DOHH2 (cell line): ENCODE measurements around the gene NEK7.

Experiments
- H3F3A ChIP-seq: fragments of 200-600 bp; sonication (generic), shearing (Covaris generic); 2 replicates; pipeline ENCODE4 v1.6.0; 2016; ENCODE audit warnings: antibody characterized with exemption, mild to moderate bottlenecking; ENCODE audit not compliant: control insufficient read depth, insufficient read depth
- H3K27ac ChIP-seq: fragments of 200-600 bp; sonication (generic); 2 replicates; pipeline ENCODE4 v1.5.1; 2014; ENCODE audit warnings: low read depth, mild to moderate bottlenecking, low read length, moderate library complexity
- H3K27me3 ChIP-seq: fragments of 200-600 bp; sonication (generic); 2 replicates; pipeline ENCODE4 v1.6.1; 2014; ENCODE audit warnings: mild to moderate bottlenecking, low read length, mixed read lengths; ENCODE audit not compliant: control insufficient read depth
- H3K36me3 ChIP-seq: fragments of 200-600 bp; sonication (generic); 2 replicates; pipeline ENCODE4 v1.6.1; 2014; ENCODE audit warnings: mild to moderate bottlenecking, low read length, moderate library complexity, mixed read lengths; ENCODE audit not compliant: control insufficient read depth
- H3K4me1 ChIP-seq: fragments of 200-600 bp; sonication (generic); 2 replicates; pipeline ENCODE4 v1.6.1; 2014; ENCODE audit warnings: mild to moderate bottlenecking, low read length, mixed read lengths; ENCODE audit not compliant: control insufficient read depth
- H3K4me2 ChIP-seq: fragments of 200-600 bp; sonication (generic); 2 replicates; pipeline ENCODE4 v1.6.0; 2014; ENCODE audit warnings: mild to moderate bottlenecking, low read length, moderate library complexity
- H3K4me3 ChIP-seq: fragments of 200-600 bp; sonication (generic); 2 replicates; pipeline ENCODE4 v1.5.1; 2014; ENCODE audit warnings: mild to moderate bottlenecking, low read length, mixed read lengths
- H3K79me2 ChIP-seq: fragments of 200-600 bp; sonication (generic); 2 replicates; pipeline ENCODE4 v1.6.1; 2014; ENCODE audit warnings: mild to moderate bottlenecking, low read length, mixed read lengths; ENCODE audit not compliant: control insufficient read depth
- H3K9me2 ChIP-seq: fragments of 200-600 bp; sonication (generic); replicated peaks from 2 replicates; pipeline ENCODE4 v1.6.1; 2014; ENCODE audit warnings: mild to moderate bottlenecking, low read length, mixed read lengths; ENCODE audit not compliant: control insufficient read depth
- H3K9me3 ChIP-seq: fragments of 200-600 bp; sonication (generic); 2 replicates; pipeline ENCODE4 v1.6.1; 2014; ENCODE audit warnings: antibody characterized with exemption, low read length, mixed read lengths; ENCODE audit not compliant: control insufficient read depth, insufficient read depth
- H4K20me1 ChIP-seq: fragments of 200-600 bp; sonication (generic); 2 replicates; pipeline ENCODE4 v1.6.0; 2014; ENCODE audit warnings: low read depth, mild to moderate bottlenecking, antibody characterized with exemption, low read length, moderate library complexity; ENCODE audit not compliant: control insufficient read depth, insufficient read depth
- CTCF ChIP-seq: fragments of 200-600 bp; sonication (generic); IDR thresholded peaks from one replicate; pipeline ENCODE4 v1.5.1; 2014; ENCODE audit warnings: antibody characterized with exemption, mild to moderate bottlenecking, low read depth, low read length; ENCODE audit not compliant: poor library complexity, severe bottlenecking
- EZH2phosphoT487 ChIP-seq: fragments of 200-600 bp; sonication (generic); IDR thresholded peaks from 2 replicates; pipeline ENCODE4 v1.6.1; 2017; ENCODE audit warnings: borderline replicate concordance, mild to moderate bottlenecking, antibody characterized with exemption, low read length, moderate library complexity, mixed read lengths

Gene NEK7

GRCh38 chr1:198185146-198185545 is 28.3 kb downstream of the NEK7 start:
- Histone ChIP-seq H3K4me1 (no peaks in the 10 kb centered on the region; the same call in 1 of the 2 replicates), H3K79me2 (peaks cover 87% of the 10 kb centered on the region), H3K4me2 (no peak overlapping the region)

GRCh38 chr1:198185759-198186158 is 29.0 kb downstream of the NEK7 start:
- Histone ChIP-seq H3K4me1 (no peaks in the 10 kb centered on the region), H3K27me3 (no peaks in the 10 kb centered on the region), H4K20me1 (no peaks in the 10 kb centered on the region), H3K9me3 (no peaks in the 10 kb centered on the region), H3K4me3 (no peak overlapping the region), H3K9me2 (no peaks in the 10 kb centered on the region), H3K27ac (no peak overlapping the region), H3K36me3 (no peaks in the 10 kb centered on the region), H3F3A (no peaks in the 10 kb centered on the region), H3K4me2 (no peak overlapping the region), H3K79me2 (peaks cover 81% of the 10 kb centered on the region)
- TF ChIP-seq CTCF (no peak), EZH2phosphoT487 (no peak)

More at GRCh38 chr1:198185146-198185545, 28.3 kb downstream of the NEK7 start:
- Histone ChIP-seq H4K20me1 (no peaks in the 10 kb centered on the region), H3K9me2 (no peaks in the 10 kb centered on the region), H3K27me3 (no peaks in the 10 kb centered on the region), H3K27ac (no peak overlapping the region), H3F3A (no peaks in the 10 kb centered on the region), H3K36me3 (no peaks in the 10 kb centered on the region), H3K9me3 (no peaks in the 10 kb centered on the region), H3K4me3 (no peak overlapping the region)
- TF ChIP-seq EZH2phosphoT487 (no peak), CTCF (no peak)

GRCh38 chr1:198186916-198187580 is 30.2 kb downstream of the NEK7 start:
- H3K27me3 ChIP-seq: no peaks in the 10 kb centered on the region
- no peaks in the 10 kb centered on the region for H3K9me3 ChIP-seq
- no peaks in the 10 kb centered on the region for H3K36me3 ChIP-seq
- no peak overlapping the region for H3K27ac ChIP-seq
- no peaks in the 10 kb centered on the region for H4K20me1 ChIP-seq
- no peak overlapping the region for H3K4me3 ChIP-seq
- H3F3A ChIP-seq: no peaks in the 10 kb centered on the region
- no peaks in the 10 kb centered on the region for H3K9me2 ChIP-seq
- peaks cover 79% of the 10 kb centered on the region for H3K79me2 ChIP-seq
- H3K4me1 ChIP-seq: no peaks in the 10 kb centered on the region
- no peak for TF ChIP-seq EZH2phosphoT487
- no peak overlapping the region for H3K4me2 ChIP-seq

- no peaks in the 10 kb centered on the region for H3K9me2 ChIP-seq
- H3K79me2 ChIP-seq: peaks cover 73% of the 10 kb centered on the region
- H3K4me2 ChIP-seq: no peak overlapping the region
- H3K27ac ChIP-seq: no peak overlapping the region
- H3K4me3 ChIP-seq: no peak overlapping the region
- peaks cover 4% of the 10 kb centered on the region; the same call in 1 of the 2 replicates for H3K4me1 ChIP-seq
- H4K20me1 ChIP-seq: no peaks in the 10 kb centered on the region
- no peak for TF ChIP-seq CTCF
- no peak for TF ChIP-seq EZH2phosphoT487
- no peaks in the 10 kb centered on the region for H3F3A ChIP-seq
- no peaks in the 10 kb centered on the region for H3K9me3 ChIP-seq
- H3K27me3 ChIP-seq: no peaks in the 10 kb centered on the region
- no peaks in the 10 kb centered on the region for H3K36me3 ChIP-seq
These were observed 31.3 kb downstream of the NEK7 start for GRCh38 chr1:198187973-198188588.
